ENCODE measurements around the gene CERS5.

DNA sequence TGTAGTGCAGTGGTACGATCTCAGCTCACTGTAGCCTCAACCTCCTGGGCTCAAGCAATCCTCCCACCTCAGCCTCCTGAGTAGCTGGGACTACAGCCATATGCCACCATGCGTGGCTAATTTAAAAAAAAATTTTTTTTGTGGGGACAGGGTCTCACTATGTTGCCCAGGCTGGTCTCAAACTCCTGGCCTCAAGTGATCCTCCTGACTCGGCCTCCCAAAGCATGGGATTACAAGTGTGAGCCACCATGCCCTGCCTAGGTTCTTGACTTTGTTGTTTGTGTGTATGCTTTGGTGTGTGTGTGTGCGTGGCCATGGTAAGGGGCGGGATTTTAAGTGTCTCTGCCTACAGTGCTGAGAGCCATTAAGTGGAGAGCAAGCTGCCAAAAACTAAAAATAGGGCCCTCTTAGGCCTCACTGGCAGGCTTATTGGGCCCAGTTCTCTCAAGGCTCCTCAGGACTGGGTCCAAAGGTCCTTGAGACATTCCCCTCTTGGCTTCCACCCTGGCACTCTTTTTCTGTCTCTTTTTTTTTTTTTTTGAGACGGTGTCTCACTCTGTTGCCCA is 50.0 kb downstream of the CERS5 start:
- no peak for TF ChIP-seq POLR2A (IDR thresholded peaks at IDR 0.05)
- TF ChIP-seq, protein P1, sequence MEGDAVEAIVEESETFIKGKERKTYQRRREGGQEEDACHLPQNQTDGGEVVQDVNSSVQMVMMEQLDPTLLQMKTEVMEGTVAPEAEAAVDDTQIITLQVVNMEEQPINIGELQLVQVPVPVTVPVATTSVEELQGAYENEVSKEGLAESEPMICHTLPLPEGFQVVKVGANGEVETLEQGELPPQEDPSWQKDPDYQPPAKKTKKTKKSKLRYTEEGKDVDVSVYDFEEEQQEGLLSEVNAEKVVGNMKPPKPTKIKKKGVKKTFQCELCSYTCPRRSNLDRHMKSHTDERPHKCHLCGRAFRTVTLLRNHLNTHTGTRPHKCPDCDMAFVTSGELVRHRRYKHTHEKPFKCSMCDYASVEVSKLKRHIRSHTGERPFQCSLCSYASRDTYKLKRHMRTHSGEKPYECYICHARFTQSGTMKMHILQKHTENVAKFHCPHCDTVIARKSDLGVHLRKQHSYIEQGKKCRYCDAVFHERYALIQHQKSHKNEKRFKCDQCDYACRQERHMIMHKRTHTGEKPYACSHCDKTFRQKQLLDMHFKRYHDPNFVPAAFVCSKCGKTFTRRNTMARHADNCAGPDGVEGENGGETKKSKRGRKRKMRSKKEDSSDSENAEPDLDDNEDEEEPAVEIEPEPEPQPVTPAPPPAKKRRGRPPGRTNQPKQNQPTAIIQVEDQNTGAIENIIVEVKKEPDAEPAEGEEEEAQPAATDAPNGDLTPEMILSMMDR (IDR thresholded peaks at IDR 0.05): no peak

All from esophagus squamous epithelium (tissue), 4 donors.